ENCODE results near the gene ZEB2.

The ZEB2 gene

DNA sequence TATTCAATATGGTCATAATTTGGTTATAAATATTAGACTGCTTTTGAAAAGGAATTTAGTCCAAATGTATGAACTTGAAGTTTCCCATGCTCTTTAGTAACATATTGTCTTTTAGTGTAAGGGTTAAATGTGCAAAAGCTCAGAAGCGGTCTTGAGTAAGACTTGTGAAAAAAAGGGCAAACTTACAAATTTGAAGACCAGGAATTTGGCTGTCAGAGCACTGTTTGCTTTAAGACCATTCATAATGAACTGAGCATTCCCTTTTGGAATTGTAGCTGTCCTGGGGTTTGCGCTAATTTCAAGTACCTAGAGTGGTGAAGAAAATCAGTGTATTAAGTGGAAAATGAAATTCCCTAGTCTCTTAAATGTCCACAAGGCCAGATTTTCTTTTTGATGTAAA, 6.9 kb upstream of the ZEB2 start:
- DNase-seq: no peak

DNA sequence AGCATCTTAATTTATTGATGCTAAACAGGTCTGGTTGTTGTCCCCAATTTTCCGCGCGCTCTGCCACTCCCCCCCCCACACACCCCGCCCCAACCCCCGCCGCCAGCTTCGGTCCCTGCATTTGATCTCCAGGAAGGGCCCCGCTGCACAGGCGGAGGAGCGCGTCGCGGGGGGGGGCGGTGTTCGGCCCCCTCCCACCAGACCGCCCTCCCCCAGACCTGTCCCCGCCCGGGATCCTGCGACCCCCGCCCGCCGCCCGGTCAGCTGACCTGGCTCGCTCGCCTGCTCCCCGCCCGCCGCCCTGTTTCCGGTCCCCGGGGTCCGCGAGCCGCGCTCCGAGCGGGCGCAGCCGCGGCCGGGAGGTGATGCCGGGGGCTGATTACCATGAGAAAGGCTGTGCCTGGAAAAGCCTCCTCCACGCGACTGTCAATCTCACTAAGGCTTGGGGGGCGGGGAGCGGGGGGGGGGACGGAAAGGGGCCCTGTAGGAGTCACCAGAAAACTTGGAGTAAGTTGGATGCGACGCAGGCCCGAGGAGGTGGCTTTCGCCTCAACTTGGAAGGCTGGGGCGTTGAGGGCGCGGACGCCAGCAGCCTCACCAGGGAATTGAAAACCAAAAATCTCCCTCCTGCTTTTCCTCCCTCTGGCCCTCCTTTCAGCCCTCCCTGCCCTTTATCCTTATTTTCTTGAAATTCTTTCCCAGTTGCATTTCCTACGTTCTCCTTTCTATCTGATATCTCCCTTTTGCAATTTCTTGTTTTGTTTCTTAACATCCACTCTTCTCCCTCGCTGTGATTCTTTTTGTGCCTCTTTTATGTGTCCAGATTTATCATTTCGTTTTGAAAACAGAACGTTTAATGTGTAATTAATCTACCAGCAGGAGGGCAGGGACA, 4.4 kb upstream of the ZEB2 start:
- DNase-seq: no peak

DNA sequence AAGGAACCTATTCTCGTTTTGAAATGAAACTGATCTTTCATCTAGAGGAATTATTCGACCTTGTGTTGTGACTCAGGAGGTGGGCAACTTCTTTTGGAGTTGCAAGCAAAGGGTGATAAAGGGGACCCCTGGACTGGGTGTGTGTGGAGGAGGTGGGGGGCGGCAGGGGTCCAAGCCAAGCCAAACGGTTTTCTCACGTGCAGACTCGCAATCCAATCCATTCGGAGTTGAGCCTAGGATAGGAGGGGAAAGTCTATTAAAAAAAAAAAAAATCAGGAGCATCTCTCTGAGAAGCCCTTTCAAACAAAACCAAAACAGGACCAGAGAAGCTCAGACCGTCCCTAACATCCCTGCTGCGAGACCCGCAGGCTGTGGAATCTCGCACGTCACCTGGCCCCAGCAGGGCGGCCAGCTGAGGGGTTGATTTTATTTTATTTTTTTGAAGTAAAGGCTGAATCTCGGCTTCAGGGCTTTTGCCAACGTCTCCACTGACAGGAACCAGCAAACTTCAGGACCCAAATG, 3.7 kb upstream of the ZEB2 start:
- DNase-seq: no peak

DNA sequence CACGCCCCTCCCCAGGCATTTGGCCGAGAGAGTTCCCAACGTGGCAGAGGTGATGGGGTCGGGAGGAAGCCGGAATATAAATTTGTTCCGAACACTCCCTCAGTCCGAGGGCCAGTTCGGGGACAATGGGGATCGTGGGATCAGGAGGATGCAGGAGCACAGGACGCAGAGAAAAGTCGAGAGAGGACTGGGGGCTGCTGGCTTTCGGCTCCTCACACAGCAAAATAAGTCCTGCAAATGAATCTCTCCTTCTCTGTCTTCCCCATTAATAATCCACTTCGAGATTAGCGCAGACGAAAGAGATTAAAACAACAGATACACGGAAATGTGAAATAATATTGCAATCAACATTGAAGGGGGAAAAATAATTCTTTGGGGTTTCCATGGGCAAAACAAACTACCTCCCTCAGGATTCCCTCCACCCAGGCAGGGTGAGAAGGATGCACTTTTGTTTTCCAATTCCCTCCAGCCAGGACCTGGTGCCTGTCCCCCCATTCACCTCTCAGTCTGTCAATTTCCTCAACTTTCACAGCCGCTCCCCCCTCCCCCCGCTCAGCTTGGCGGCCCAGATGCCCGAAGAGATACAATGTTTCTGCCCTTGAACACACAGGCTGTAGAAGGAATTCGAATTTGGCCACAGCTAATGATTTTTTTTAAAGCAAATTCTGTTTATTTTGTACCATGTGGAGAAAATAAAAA, 3.1 kb upstream of the ZEB2 start:
- no peak for DNase-seq

DNA sequence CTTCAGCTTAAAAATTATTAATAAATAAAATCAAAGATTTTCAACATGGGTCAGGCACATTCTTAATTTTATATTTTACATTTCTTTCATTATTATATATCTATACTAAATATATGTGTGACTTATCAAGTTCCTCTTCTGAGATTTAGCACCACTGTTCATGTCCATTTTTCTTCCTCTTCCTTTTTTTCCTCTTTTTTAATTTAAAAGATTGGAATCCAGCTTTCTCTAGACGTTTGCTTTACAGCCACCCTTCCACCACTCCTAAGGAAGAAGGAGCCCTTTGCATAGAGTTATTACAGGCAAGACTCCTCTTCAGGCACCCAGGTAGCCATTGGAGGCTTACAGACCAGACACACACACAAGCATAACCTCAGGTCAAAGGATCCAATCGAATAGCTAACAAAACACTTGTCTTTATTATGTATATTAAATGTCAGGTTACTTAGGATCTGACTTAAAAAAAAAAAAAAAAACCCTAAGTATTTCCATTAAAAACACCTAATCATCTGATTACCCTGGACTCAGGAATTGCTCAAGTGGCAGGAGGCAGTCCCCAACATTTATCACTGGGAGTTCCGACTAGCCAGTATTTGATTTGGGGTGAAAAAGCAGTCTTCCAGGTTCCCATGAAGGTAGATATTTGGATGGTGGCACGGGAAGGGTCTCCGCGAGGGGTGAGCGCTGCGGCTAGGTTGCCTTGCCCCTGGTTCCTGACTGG, 2.4 kb upstream of the ZEB2 start:
- no peak for DNase-seq

DNA sequence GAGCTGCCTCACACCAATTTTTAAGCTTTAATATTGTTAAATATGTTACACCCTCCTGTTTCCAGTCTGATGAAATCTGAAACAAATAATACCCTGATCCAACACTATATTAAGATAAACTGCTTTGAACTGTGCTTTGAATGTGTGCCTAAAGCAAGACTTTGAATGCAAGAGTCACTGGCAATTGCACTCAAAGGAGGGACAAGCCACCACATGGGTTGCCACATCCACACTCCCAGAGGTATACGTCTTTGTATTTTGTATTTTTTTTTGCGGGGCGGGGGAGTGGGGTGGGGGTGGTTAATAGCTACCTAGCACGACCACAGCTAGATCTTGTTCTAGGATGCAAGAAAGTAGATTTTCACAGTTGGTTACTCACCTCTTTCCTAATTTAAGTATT, 1.8 kb upstream of the ZEB2 start:
- no peak for DNase-seq

DNA sequence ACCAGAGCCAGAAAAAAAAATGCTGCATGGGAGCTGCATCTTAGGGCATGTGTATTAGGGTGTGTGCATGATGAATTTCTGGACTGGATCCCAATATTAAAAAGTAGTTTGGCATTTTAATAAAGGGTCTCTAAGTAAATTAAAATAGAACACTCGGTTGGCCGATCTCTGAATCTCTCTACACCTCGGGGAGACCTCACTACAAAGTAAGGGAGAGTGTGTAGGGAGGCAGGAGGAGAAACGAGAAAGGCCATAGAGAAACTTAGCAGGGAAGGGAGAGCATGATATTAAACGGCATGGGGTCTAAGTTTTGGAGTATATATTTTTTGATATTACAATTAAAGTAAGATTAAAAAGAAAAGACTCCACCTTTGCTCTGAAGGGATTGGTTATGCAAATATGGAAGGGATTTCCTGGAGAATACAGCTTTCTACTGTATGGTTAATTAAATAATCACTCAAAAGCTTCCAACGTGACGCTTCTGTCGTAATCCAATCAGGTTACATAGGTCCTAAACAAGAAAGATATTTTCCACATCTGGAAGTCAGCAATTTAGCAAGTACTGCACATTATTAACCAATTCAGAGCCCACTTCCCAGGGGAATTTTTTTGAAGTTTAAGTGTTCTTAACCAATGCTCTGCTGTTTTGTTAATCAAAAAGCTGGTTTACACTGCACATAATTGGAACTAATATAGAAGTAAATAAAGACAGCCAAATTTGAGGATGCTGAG, 1.0 kb upstream of the ZEB2 start:
- DNase-seq: peak; percentile 79

DNA sequence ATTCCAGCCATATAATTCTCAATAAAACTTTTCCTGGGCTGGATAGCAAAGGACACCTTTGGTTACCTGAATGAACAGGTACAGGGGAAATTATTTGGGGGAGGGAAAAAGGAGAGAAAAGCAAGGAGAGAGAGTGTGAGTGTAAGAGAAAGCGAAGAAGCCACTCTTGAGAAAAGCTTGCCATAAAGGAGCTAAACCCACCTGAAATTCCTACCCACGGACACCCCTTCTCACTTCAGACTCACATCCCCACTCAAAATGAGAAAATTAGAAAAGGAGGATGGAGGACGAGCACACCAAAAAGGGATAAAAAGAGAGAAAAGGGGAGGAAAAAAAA, 354 bp downstream of the ZEB2 start:
- no peak for DNase-seq

DNA sequence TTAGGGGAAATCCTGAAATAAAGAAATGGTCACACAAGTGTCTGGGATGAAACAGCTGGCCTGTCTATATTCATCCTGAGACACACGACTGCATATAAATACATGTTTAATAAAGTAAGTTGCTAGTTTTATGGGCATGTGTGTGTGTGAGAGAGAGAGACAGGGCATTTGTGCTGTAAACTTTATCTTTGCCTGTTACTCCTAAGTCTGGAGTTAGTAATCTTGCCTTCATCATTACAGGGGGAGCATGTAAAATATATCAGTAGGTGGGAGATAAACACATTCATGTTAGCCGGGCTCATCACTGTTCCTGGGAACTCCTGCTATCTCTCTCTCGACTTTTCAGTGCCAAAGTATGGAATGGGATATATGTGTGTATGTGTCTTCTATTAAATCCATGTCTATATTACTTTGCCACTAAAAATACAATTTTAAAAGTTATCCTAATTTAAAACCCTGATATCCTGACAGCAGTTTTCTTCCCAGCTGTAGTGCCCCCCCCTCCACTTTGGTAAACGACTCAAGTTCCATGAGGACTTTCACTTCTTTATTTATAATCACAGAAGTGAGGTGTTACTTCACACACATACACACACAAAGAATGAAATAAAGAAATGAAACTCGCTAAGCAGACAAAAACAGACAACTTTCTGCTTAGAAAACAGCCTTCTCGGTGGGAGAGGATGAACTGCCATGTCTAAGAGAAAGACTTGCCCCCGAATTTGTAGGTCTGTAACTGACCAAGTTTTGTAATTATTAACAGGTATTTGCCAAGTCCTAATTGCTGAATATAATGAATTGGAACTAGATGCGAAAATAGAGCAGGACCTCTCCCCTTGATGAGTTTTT, 947 bp downstream of the ZEB2 start:
- DNase-seq: no peak

DNA sequence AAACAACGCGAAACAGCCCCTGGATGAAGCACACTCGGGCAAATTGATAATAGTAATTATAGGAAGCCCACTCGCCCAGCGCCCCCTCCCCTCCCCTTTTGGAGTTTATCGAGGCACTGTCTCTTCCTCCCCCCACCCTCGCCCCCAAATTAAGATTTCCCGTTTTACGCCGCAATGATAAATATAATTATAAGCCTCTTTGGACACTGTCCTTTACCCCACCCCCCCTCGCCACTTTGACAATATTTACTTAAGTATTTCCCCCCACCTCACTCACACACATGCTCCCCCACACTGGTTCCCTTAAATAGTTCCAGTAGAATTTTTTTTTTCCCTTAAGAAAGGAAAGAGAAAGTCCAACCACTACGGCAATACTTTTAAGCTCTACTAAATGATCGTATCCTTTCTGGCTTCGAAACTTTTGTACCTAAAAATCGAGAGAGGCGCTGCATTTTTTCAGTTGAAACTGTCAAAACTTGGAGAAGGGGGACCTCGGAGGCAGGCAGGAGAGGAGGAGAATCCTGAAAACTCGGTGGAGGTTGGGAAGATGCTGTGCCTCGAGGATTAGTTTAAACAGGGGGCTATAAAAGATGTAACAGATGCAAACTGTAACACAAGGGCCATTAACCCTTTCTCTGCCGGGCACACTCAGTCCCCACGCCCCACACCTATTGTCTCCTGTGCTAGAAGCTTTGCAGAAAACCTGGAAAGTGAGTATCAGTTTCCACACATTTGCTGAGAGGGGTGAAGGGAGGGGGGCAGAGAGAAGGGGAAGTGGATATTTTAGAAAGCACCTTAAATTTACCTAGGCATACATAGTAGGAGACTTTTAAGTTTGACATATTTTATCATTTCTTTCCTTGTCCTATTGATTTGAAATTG, 1.8 kb downstream of the ZEB2 start:
- peak; percentile 49 for DNase-seq

DNA sequence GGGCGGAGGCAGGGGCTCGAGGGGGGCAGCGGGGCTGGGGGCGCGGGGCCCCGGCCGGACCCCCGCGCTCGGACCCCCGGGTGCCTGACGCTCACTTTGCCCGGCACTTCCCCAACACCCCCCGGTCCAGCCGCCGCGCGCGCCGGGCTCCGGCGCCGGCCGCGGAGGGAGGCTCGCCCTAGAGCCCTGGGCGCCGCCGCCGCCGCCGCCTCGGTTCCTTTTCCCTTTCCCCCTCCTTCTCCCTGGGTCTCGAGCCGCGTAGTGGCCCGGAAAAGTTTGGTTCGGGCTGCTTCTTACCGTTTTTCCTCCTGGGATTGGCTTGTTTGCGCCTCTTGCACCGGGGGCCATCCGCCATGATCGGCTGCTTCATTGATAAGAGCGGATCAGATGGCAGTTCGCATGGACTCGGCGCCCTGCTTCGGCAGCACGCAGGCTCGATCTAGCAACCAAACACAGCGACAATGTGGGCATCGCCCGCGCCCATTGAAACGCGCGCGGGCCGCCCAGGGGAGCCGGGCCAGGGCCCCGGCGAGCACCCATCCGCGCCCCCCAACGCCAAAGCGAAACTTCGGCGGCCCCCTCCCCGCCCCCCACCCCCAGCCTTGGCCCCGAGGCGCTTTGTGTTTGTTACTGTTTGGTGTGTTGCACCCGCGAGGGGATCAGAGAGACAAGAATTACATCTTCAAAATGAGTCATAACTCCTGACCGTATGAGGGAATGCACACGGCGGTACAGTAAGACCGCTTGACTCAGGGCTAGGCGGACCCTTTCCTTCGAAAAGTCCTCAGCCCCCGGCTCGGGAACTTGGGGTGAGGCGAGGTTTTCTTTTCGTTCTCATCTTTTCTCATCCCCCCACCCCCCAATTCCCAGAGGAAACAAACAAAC, 2.7 kb downstream of the ZEB2 start:
- DNase-seq: peak; percentile 91

DNA sequence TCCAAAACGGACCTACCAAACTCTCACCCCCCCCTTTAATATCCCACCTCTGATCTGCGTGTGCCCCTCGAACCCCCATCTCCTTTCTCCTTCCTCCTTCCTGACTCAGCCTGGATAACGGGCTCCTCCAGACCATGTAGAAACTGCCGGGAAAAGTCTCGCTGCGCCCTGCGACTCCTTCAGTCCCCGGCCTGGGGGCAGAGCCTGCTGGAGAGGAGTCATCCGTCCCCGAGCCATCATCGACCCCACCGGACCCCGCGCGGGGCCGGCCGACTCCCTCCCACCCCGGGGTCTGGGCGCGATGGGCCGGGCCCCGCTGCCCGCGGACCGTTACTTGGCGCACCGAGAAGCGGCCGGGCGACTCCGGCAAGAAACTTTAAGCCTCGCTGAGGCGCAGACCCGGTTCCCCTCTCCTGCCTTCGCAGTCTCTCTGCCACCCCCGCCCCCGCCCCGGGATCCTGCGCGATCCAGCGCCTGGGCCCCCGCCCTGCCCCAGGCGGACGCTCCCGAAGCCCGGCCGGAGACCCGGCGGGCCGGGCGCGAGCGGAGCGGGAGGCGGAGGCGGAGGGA, 3.4 kb downstream of the ZEB2 start:
- DNase-seq: peak; percentile 42

DNA sequence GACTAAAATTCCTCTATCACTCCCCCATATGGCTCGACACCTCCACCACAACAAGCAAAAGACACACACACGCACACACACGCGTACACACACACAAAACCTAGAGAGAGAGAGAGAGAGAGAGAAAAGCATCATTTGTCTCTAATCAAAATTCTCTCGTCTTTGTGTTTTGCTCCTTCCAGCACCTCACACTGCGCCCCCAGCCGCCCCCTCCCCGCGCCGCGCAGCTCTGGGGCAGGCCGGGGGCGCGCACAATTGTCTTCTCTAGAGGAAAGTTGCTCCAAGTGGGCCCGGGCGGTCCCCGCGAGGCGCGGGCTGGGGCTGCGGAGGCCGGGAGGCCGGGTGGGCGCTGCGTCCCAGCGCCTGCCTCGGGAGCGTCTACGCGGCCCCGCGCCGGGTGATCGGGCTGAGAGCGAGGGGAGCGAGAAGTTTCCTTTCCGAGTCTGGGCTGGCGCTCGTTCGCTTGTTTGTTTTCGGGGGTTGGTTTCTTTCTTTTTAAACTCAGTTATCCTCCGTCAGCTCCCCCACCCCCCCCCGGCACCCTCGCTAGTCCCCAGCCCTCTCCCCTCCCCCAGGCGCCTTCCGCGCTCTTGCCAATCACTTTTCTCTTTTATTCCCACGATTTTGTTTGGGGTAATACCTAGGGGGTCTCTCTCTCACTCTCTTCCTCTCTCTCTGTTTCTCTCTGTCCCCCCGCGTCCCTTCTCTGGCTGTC, 4.1 kb downstream of the ZEB2 start:
- DNase-seq: peak; percentile 62

DNA sequence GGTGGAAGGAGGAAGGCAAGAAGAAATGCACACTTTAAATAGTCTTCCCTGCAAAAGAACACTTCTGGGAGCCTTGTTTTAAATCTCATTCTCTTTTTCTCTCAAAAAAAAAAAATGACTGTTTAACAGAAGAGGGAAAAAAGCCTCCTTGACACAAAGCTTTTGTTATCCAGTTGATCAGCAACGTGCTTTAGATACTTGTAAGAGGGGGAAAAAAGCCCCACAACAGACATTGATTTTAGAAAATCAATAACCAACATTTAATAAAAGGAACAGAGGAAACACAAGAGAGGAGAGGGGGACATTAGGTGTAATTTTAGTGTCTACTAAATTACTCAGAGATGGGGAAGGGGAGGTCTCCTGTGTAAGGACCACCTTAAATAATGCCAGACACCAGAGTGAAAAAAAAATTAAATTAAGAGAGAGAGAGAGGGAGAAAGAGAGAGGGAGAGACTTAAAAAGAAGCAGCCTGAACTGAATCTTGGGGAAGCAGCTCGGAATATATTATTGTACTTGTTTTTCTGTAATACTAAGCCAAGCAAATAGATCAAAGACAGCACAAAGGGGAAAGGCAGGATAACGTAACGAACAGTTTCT, 4.7 kb downstream of the ZEB2 start:
- DNase-seq: no peak

DNA sequence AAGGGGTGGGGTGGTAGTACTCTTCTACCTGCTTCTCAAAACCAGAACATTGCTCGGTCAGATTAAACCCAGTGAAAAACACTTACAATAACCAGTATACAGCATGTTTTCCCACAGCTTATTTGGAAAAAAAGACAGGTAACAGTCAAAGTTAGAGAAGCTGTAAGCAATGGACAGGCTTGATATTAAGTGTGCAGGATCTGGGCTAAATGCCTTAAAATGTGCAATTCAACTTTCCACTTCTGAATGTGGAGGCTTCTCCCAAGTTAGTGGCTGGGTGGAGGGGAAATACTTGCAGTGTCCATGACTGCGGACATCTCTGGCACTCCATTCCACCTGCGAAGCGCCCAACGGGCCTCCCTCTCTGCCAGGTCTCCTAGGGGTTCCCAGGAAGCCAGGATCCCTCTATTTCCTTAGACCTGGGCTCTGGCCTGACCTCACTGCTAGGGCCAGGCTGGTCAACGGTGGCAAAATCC, 5.3 kb downstream of the ZEB2 start:
- DNase-seq: no peak

DNA sequence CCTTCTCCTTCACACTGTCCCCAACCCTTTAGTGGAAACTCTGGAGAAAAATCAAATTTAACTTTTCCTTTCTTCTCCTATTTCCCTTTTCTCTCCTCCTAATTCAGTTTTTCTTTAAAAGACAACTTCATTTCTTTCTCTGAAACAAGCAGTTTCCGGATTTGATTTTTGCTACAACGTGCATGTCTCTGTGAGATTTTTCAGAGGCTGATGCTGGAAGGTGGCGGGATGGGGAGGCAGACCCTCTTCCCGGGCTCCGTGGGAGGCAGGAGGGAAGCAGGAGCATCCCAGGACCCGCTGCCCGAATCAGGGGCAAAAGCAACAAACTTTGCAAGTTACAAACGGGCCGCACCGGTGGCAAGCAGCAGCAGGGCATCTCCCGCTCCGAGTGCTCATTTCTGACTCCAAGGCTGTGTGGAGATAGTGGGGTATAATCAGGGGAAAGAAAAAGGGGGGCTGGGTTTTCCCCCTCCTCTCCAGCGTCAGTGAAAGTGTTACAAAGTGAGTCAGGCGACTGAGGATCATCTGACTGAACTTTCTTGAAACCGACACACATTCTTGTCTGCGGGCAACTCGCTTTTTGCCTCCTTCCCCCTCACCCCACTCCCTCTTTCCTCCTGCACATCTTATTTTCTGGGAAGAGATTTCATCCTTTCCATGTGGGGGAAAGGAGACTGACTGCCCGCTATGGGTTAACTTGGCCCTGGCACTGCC, 6.4 kb downstream of the ZEB2 start:
- DNase-seq: peak; percentile 64

DNA sequence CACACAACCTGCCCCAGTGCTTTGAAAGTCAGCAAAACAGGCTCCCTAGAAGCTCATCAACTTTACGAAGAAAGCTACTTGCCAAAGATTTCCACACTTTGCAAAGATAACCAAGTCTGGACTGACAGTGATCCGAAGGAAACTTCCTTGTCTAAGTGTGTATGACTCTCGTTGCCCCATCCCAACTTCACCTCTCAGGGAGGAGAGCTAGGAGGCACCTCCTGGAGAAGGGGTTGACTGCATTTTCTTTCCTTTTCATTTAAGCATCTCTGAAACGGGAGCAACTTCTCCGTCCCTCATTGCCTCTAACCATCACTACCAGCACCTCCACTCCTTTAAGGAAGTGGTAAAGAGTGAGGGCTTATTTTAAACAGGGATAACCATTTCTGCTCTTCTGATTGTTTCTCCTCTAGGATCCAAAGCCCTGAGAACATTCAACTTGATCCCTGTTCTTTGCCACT, 7.0 kb downstream of the ZEB2 start:
- DNase-seq: peak; percentile 41

Data from HCEC 1CT (cell line).